ENCODE data around the gene CAPN2.

The CAPN2 gene

GRCh38 chr1:223747838-223748335 lies 35.5 kb downstream of the CAPN2 start:
- no peak for TF ChIP-seq NFIC (IDR thresholded peaks at IDR 0.05)
- TF ChIP-seq MAX (IDR thresholded peaks at IDR 0.05): no peak
- TF ChIP-seq EGR1 (IDR thresholded peaks at IDR 0.05): no peak
- TF ChIP-seq TCF12 (IDR thresholded peaks at IDR 0.05; ENCODE audit: low read depth): no peak
- TF ChIP-seq CREB1 (IDR thresholded peaks at IDR 0.05; ENCODE audit: low read depth): no peak
- no peak for TF ChIP-seq TEAD4 (IDR thresholded peaks at IDR 0.05)
- TF ChIP-seq FOXM1 (IDR thresholded peaks at IDR 0.05; ENCODE audit: borderline replicate concordance, low read depth): no peak
- TF ChIP-seq USF1 (IDR thresholded peaks at IDR 0.05): no peak

- no peak for TF ChIP-seq ZBTB7A (IDR thresholded peaks at IDR 0.05; ENCODE audit: low read depth)
- TF ChIP-seq TAF1 (IDR thresholded peaks at IDR 0.05; ENCODE audit: low read depth): no peak
- no peak for TF ChIP-seq CEBPB (IDR thresholded peaks at IDR 0.05)
- no peak for TF ChIP-seq TCF12 (IDR thresholded peaks at IDR 0.05; ENCODE audit: low read depth)
- no peak for TF ChIP-seq YY1 (IDR thresholded peaks at IDR 0.05; ENCODE audit: low read depth)
- TF ChIP-seq TEAD4 (IDR thresholded peaks at IDR 0.05): no peak
- TF ChIP-seq CREB1 (IDR thresholded peaks at IDR 0.05; ENCODE audit: low read depth): no peak
- no peak for TF ChIP-seq USF1 (IDR thresholded peaks at IDR 0.05)
- no peak for TF ChIP-seq REST (IDR thresholded peaks at IDR 0.05; ENCODE audit: low read depth)
- TF ChIP-seq RAD21 (IDR thresholded peaks at IDR 0.05; ENCODE audit: low read depth): no peak
- no peak for TF ChIP-seq NFIC (IDR thresholded peaks at IDR 0.05)
These were observed 36.0 kb downstream of the CAPN2 start for GRCh38 chr1:223748405-223748772.

- no peak for TF ChIP-seq EGR1 (IDR thresholded peaks at IDR 0.05)
- peak; percentile 52; the same call in 1 of the 2 replicates for TF ChIP-seq RAD21 (IDR thresholded peaks at IDR 0.05; ENCODE audit: low read depth)
These were observed 36.7 kb downstream of the CAPN2 start for GRCh38 chr1:223748773-223749733.

- no peak for TF ChIP-seq CREB1 (IDR thresholded peaks at IDR 0.05; ENCODE audit: low read depth)
- TF ChIP-seq TCF12 (IDR thresholded peaks at IDR 0.05; ENCODE audit: low read depth): no peak
- no peak for TF ChIP-seq EGR1 (IDR thresholded peaks at IDR 0.05)
- TF ChIP-seq NFIC (IDR thresholded peaks at IDR 0.05): no peak
- no peak for TF ChIP-seq RAD21 (IDR thresholded peaks at IDR 0.05; ENCODE audit: low read depth)
- TF ChIP-seq CEBPB (IDR thresholded peaks at IDR 0.05): no peak
- TF ChIP-seq REST (IDR thresholded peaks at IDR 0.05; ENCODE audit: low read depth): no peak
- TF ChIP-seq FOXM1 (IDR thresholded peaks at IDR 0.05; ENCODE audit: borderline replicate concordance, low read depth): no peak
- no peak for TF ChIP-seq ZBTB7A (IDR thresholded peaks at IDR 0.05; ENCODE audit: low read depth)
These were observed 38.6 kb downstream of the CAPN2 start for GRCh38 chr1:223750730-223751570.

- TF ChIP-seq NFIC (IDR thresholded peaks at IDR 0.05) (no peak), CEBPB (IDR thresholded peaks at IDR 0.05) (no peak), YY1 (IDR thresholded peaks at IDR 0.05; ENCODE audit: low read depth) (no peak)
These were observed 39.4 kb downstream of the CAPN2 start for GRCh38 chr1:223751696-223752095.

Measured in Ishikawa (cell line).